ENCODE results near the gene COPS3.

GRCh38 chr17:17289086-17289485 is 8.0 kb upstream of the COPS3 start:
- TF ChIP-seq CTCF (IDR thresholded peaks at IDR 0.05) (no peak), POLR2A (IDR thresholded peaks at IDR 0.05) (no peak)
